GM12878 (cell line): ENCODE results near the gene MAOA. TPM values are rescaled to one million over a fixed set of nuclear protein-coding genes. Genes with fewer than 3 reads are reported as not detected.

ENCODE experiments used
- ATAC-seq: fragments of 200-7000 bp; cut with Tn5 transposase; 3 replicates; pipeline ENCODE4 v1.9.1; 2020; ENCODE audit warnings: mild to moderate bottlenecking, moderate library complexity
- BruUV-seq: library from RNA; stranded (reverse); fragments of 400-500 nt; replicated peaks from 2 replicates; lab custom pipeline; 2021; lab: Mats Ljungman, UMichigan
- CTCF ChIA-PET: fragments of 300-600 bp; sonication (Branson Sonifier 250); formaldehyde crosslinking; extraction: SDS; loops from one replicate; lab custom pipeline; 2021; ENCODE audit warnings: inconsistent platforms; lab: Yijun Ruan, JAX
- POLR2A ChIA-PET: fragments of 350-600 bp; formaldehyde crosslinking; extraction: SDS; loops from one replicate; lab custom pipeline; 2021; ENCODE audit warnings: inconsistent platforms; lab: Charles Lee
- RAD21 ChIA-PET: fragments of 300-600 bp; sonication (Branson Sonifier 250); formaldehyde crosslinking; loops from one replicate; lab custom pipeline; 2023; ENCODE audit warnings: antibody characterized with exemption; ENCODE audit not compliant: unreplicated experiment; lab: Charles Lee
- SMC1A ChIA-PET: fragments of 300-600 bp; sonication (Branson Sonifier 250); formaldehyde crosslinking; loops from one replicate; lab custom pipeline; 2023; ENCODE audit not compliant: unreplicated experiment, uncharacterized antibody; lab: Charles Lee
- DNase-seq: peaks from one replicate; pipeline ENCODE4 v3.0.0-alpha.2; 2011; ENCODE audit warnings: low read depth, low spot score
- FAIRE-seq: peaks from 3 replicates; lab custom pipeline; 2011; peaks lifted over from hg19 to GRCh38; lab: Jason Lieb, UNC
- H2AFZ ChIP-seq: 2 replicates; pipeline ENCODE4 v1.6.0; 2011; ENCODE audit warnings: low read depth, low read length, control low read depth; ENCODE audit not compliant: control insufficient read depth
- H3K27ac ChIP-seq: 2 replicates; pipeline ENCODE4 v1.5.1; 2011; ENCODE audit warnings: control low read depth; ENCODE audit not compliant: control insufficient read depth, insufficient read depth
- H3K27me3 ChIP-seq, 2 experiments: replicated peaks in 1 of 2; 2 replicates each; pipeline versions ENCODE4 v1.6.0 to v1.6.1; 2011; ENCODE audit warnings: low read length in 1 of 2; ENCODE audit not compliant: control insufficient read depth in 2 of 2, insufficient read depth in 2 of 2
- H3K36me3 ChIP-seq, 2 experiments: 2 replicates each; pipeline ENCODE4 v1.5.1; 2011; ENCODE audit warnings: low read length in 1 of 2; ENCODE audit not compliant: control insufficient read depth in 2 of 2, insufficient read depth in 2 of 2
- H3K4me1 ChIP-seq: 2 replicates; pipeline ENCODE4 v1.6.1; 2011; ENCODE audit warnings: mild to moderate bottlenecking, low read length, moderate library complexity, mixed read lengths; ENCODE audit not compliant: control insufficient read depth, insufficient read depth
- H3K4me2 ChIP-seq: 2 replicates; pipeline ENCODE4 v1.6.0; 2011; ENCODE audit warnings: control low read depth; ENCODE audit not compliant: control insufficient read depth, insufficient read depth
- H3K4me3 ChIP-seq: fragments of 200-600 bp; sonication (generic); 2 replicates; pipeline ENCODE4 v1.5.1; 2016
- H3K79me2 ChIP-seq: 2 replicates; pipeline ENCODE4 v1.6.0; 2011; ENCODE audit warnings: low read length; ENCODE audit not compliant: control insufficient read depth, insufficient read depth
- H3K9ac ChIP-seq: 2 replicates; pipeline ENCODE4 v1.8.0; 2011; ENCODE audit warnings: low read length, control low read depth, mixed read lengths; ENCODE audit not compliant: control insufficient read depth, insufficient read depth
- H3K9me3 ChIP-seq: replicated peaks from 3 replicates; pipeline ENCODE4 v1.5.1; 2011; ENCODE audit warnings: mild to moderate bottlenecking, low read length; ENCODE audit not compliant: control insufficient read depth, insufficient read depth
- H4K20me1 ChIP-seq: 2 replicates; pipeline ENCODE4 v1.6.0; 2011; ENCODE audit not compliant: control insufficient read depth, insufficient read depth
- CBX3 ChIP-seq: fragments of 200-600 bp; sonication (generic); IDR thresholded peaks from 2 replicates; pipeline ENCODE4 v1.6.1; 2016; ENCODE audit warnings: low read depth, borderline replicate concordance
- GATAD2B ChIP-seq: fragments of 450-650 bp; conservative IDR thresholded peaks from 2 replicates; pipeline ENCODE4 v1.6.1; 2017; ENCODE audit warnings: low read depth, mild to moderate bottlenecking, moderate library complexity
- HDAC2 ChIP-seq: fragments of 200-600 bp; sonication (generic); IDR thresholded peaks from 2 replicates; pipeline ENCODE4 v1.6.1; 2017
- NBN ChIP-seq: fragments of 450-650 bp; IDR thresholded peaks from 2 replicates; pipeline ENCODE4 v1.6.1; 2016
- NFIC ChIP-seq: IDR thresholded peaks from 2 replicates; pipeline ENCODE4 v1.6.1; 2012; ENCODE audit warnings: low read depth, mild to moderate bottlenecking, inconsistent platforms, low read length, moderate library complexity
- PAX8 ChIP-seq: fragments of 450-650 bp; IDR thresholded peaks from 2 replicates; pipeline ENCODE4 v1.6.1; 2017; ENCODE audit warnings: mild to moderate bottlenecking, moderate library complexity
- PML ChIP-seq: IDR thresholded peaks from 2 replicates; pipeline ENCODE4 v1.6.1; 2012; ENCODE audit warnings: low read length, inconsistent platforms
- SP1 ChIP-seq: IDR thresholded peaks from one replicate; pipeline ENCODE4 v1.6.1; 2011; ENCODE audit warnings: low read depth, low read length
- SPI1 ChIP-seq: IDR thresholded peaks from 2 replicates; pipeline ENCODE4 v1.6.1; 2011; ENCODE audit warnings: low read depth, mild to moderate bottlenecking, low read length, moderate library complexity, borderline replicate concordance; ENCODE audit not compliant: insufficient read depth
- WGBS: methylation state at CpG from one replicate; pipeline ENCODE4 v1.1.6; 2016; ENCODE audit warnings: low lambda C conversion rate; ENCODE audit not compliant: insufficient replicate concordance, insufficient coverage; ENCODE audit errors: missing lambda C conversion rate; 5-methylcytosine and 5-hydroxymethylcytosine counted together
- in situ Hi-C: fragments of 300-500 bp; cut with MboI; formaldehyde crosslinking; loops from 9 replicates; pipeline ENCODE4 v1.14.3; 2018; ENCODE audit warnings: mixed read lengths
- intact Hi-C: fragments of 100-400 bp; cut with micrococcal nuclease; formaldehyde crosslinking; loops from one replicate; pipeline ENCODE4 v1.14.2; 2022; ENCODE audit not compliant: unreplicated experiment
- polyA plus RNA-seq, 11 experiments: library from polyadenylated mRNA; depleted of rRNA in 4 of 11; unstranded in 6 of 11; stranded (reverse) in 5 of 11; fragments of >200 nt; fragmentation: Nextera tagmentation in 4 of 11; fragmentation: Illumina TruSeq in 1 of 11; extraction: Ambion mirVana in 4 of 11; extraction: Trizol in 1 of 11; gene quantifications; 1 replicate in 1 of 11; 2 replicates in 10 of 11; pipeline versions ENCODE4 v1.2.1 to v1.2.3, GENCODE V29; 2011 to 2016; ENCODE audit warnings: inconsistent platforms in 2 of 11, missing spikeins in 2 of 11, low read depth in 1 of 11
- total RNA-seq, 4 experiments: library from RNA; depleted of rRNA in 3 of 4; stranded (reverse); fragments of >200 nt in 3 of 4; fragmentation: Illumina TruSeq in 1 of 4; extraction: Trizol in 1 of 4; gene quantifications; 2 replicates each; pipeline versions ENCODE4 v1.2.1 to v1.2.3, GENCODE V29; 2013 to 2021
- TF ChIP-seq, protein P1 (sequence below): fragments of 450-650 bp; IDR thresholded peaks from 2 replicates; pipeline ENCODE4 v1.6.1; 2018; ENCODE audit warnings: borderline replicate concordance, mild to moderate bottlenecking; ENCODE audit not compliant: partially characterized antibody
- TF ChIP-seq, protein P2 (sequence below): IDR thresholded peaks from 2 replicates; pipeline ENCODE4 v1.6.1; 2011; ENCODE audit warnings: mild to moderate bottlenecking, low read depth, low read length, moderate library complexity; ENCODE audit not compliant: insufficient replicate concordance

Gene MAOA
- total and polyA plus RNA-seq, 10 of the 15 experiments (the other 5 are each of a cell fraction or from before 2014, with no cell fraction given) = 0.02 to 0.51 (median 0.08) TPM; not detected in 7

DNA sequence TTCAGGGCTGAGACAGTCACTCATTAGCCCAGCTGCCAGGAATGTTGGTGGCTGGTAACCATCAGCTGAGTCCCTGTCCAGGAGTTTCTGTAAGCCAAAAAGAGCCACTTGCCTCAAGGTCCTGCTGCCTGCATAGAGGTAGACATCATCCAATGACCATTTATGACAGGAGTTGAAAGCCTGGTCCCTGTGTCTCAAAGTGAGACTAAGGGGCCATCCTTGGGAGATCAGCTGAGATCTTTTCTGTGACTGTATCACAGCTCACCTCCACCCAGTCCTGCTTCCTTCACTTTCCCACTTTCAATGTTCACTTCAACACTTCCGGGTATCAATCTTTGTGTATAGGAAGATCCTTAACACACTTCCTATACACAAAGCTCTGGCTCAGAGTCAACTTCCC, 28.4 kb upstream of the MAOA start:
- ChIA-PET CTCF (no interaction called here), SMC1A (no interaction called here), POLR2A (no interaction called here), RAD21 (no interaction called here)
- Histone ChIP-seq H3K9me3 (no peaks in the 10 kb centered on the region), H2AFZ (no peak overlapping the region), H3K27ac (no peak overlapping the region), H3K79me2 (no peaks in the 10 kb centered on the region), H4K20me1 (no peaks in the 10 kb centered on the region), H3K27me3 (no peaks in the 10 kb centered on the region), H3K4me3 (no peak overlapping the region), H3K4me2 (no peak overlapping the region), H3K9ac (no peak overlapping the region), H3K4me1 (no peaks in the 10 kb centered on the region), H3K36me3 (no peaks in the 10 kb centered on the region)
- no TSS peak for BruUV-seq
- in situ Hi-C loops (no loop called here), intact Hi-C loops (no loop called here)
- FAIRE-seq = no peak
- no peak for DNase-seq
- 56% methylated on average over 1 of the region's 1 CpG for WGBS
- ATAC-seq = no peak
- no peak for TF ChIP-seq PML
- TF ChIP-seq, protein P1, sequence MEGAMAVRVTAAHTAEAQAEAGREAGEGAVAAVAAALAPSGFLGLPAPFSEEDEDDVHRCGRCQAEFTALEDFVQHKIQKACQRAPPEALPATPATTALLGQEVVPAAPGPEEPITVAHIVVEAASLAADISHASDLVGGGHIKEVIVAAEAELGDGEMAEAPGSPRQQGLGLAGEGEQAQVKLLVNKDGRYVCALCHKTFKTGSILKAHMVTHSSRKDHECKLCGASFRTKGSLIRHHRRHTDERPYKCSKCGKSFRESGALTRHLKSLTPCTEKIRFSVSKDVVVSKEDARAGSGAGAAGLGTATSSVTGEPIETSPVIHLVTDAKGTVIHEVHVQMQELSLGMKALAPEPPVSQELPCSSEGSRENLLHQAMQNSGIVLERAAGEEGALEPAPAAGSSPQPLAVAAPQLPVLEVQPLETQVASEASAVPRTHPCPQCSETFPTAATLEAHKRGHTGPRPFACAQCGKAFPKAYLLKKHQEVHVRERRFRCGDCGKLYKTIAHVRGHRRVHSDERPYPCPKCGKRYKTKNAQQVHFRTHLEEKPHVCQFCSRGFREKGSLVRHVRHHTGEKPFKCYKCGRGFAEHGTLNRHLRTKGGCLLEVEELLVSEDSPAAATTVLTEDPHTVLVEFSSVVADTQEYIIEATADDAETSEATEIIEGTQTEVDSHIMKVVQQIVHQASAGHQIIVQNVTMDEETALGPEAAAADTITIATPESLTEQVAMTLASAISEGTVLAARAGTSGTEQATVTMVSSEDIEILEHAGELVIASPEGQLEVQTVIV = no peak
- no peak for TF ChIP-seq GATAD2B
- no peak for TF ChIP-seq PAX8
- TF ChIP-seq, protein P2, sequence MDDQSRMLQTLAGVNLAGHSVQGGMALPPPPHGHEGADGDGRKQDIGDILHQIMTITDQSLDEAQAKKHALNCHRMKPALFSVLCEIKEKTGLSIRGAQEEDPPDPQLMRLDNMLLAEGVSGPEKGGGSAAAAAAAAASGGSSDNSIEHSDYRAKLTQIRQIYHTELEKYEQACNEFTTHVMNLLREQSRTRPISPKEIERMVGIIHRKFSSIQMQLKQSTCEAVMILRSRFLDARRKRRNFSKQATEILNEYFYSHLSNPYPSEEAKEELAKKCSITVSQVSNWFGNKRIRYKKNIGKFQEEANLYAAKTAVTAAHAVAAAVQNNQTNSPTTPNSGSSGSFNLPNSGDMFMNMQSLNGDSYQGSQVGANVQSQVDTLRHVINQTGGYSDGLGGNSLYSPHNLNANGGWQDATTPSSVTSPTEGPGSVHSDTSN = no peak
- no peak for TF ChIP-seq SP1
- TF ChIP-seq NBN = no peak
- TF ChIP-seq CBX3 = no peak
- no peak for TF ChIP-seq NFIC
- no peak for TF ChIP-seq HDAC2
- TF ChIP-seq SPI1 = no peak
